MM.1S (cell line): Measurements from ENCODE around the gene EFEMP2.

Experiments
- CTCF ChIP-seq: fragments of 300-600 bp; sonication (generic); IDR thresholded peaks from 2 replicates; pipeline ENCODE4 v1.5.1; 2016; ENCODE audit warnings: antibody characterized with exemption, low read length, mixed read lengths
- EZH2 ChIP-seq: fragments of 300-600 bp; sonication (generic); optimal IDR thresholded peaks from 2 replicates; pipeline ENCODE3; 2017; ENCODE audit warnings: low read depth, mild to moderate bottlenecking, antibody characterized with exemption, low read length, mixed read lengths
- EZH2phosphoT487 ChIP-seq: fragments of 300-600 bp; sonication (generic); IDR thresholded peaks from 2 replicates; pipeline ENCODE4 v1.6.1; 2018; ENCODE audit warnings: antibody characterized with exemption, low read length

GRCh38 chr11:65882120-65883057 lies 9.8 kb upstream of the EFEMP2 start:
- TF ChIP-seq EZH2 (no peak), CTCF (no peak), EZH2phosphoT487 (no peak)
